ENCODE data around the gene LSMEM2.
"Not testable (repeated sequence)": the region's sequence is repeated elsewhere in the genome, so short reads cannot be mapped to it uniquely, and the experiment has no call there.

Gene LSMEM2

DNA sequence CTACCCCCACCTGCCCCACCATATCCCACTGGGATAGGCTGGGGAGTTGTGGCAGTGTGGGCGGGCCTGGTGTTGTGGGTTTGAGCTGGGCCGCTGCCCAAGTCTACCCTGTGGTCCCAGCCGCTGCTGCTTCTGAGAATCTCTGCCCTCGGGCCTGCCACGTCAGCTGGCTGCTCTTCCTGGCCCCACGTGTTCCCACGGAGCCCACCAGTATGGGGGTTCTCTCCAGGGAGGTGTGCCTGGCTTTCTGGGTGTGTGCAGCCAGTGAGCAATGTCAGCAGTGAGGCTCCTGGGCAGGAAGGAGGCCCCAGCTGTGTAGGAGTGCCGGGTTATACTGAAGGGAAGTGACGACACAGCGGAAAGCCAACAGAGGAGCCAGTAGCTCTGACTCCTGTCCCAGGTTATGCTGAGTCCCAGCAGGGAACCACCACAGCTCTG, 32.4 kb upstream of the LSMEM2 start:
- DNase-seq = peak; percentile 75 to 86

DNA sequence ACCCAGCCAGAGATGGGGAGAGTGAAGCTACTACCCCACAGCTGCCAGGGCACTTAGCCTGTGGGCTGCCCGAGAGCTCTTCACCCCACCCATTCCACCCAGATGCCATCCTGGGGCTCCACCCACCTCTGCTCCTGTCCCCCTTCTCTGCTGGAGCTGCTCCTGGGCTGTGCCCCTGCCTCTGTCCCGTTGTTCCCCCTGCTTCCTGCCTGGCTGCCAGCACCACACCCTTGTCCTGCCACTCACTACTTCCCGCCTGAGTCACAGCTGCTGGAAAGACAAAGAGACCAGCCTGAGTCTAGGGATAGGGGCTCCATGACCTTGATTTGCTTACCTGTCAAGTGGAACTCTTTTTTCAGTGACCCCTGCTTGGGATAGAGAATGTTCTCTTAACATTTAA, 30.5 kb upstream of the LSMEM2 start:
- no peak for DNase-seq

DNA sequence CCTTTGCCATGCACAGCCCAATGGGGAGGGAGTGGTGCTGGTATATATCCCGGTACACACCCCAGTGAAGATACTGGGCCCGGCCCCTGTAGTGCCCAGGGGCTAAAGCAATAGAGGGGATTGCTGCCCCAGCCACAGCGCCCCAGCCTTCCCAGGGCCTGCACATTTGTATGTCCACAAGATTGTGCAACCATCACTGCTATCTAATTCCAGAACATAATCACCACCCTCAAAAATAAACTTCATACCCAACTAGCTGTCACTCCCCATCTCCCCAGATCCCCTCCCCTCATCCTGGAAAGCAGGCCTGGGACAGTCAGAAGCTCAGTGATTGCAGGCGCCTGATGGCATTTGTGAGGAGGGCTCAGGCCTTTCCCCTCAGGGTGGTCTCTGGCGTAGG, 29.4 kb upstream of the LSMEM2 start:
- no peak for DNase-seq

DNA sequence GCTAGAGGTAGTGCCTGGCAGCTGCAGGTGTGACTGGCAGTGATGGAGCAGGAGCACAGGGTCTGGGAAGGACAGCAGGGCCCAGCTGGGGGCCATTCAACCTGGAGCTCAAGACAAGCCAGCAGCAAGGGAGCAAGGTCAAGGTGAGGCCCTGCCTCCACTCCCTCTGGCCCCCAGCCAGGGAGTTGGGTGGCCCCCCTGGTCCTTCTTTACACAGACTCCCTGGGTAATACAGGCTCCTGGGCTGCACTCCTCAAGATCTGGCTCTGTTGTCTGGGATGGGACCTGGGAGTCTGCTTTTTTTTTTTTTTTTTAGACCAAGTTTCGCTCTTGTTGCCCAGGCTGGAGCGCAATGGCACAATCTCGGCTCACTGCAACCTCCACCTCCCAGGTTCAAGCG, 28.4 kb upstream of the LSMEM2 start:
- no peak for DNase-seq

DNA sequence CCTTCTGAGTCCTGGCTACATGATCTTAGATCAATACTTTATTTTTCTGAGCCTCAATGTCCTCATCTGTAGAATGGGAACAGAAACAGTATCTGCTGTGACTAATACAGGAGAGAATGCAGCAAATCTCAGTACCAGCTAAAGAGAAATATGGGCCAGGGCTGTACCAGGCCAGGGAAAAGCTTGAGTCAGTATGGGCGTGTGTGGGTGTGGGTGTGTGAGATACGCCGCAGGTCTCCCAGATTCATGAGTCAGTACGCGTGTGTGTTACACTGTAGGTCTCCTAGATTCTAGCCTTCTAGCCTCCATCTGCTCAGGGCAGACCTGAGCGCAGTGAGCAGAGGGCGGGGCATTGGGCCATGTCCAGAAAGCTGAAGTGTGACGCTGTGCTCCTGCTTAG, 27.7 kb upstream of the LSMEM2 start:
- DNase-seq = no peak

DNA sequence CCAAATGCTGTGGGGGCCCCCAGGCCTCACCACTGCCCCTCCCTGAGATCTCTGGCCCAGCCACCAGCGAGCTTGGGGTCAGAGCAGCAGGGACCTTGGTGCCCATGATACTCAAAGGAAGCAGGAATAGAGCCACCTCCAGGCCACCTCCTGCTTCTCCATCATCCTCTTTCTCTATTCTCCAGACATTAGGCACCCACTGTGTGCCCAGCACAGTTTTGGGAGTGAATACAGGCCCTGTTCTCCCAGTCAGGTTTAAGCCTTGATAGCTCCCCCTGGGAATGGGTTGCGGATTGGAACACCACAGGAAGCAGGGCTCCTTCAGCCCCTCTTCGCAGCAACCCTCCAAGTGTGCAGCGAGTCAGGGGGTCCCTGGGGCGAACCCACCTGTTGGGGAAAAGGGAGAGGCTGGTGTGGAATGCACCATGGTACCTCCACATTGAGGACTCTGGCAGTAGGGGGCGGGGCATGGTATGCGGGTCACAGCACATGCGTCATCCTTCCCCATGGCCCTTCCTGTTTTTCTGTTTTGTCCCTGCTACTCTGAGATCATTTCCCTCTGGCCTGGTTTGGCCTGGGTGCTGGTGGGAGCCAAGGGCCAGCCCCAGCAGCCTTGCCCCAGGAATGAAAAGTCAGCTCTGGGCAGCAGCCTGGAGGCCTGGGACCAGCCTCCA, 24.2 kb upstream of the LSMEM2 start:
- DNase-seq = peak in 1 of 2 donors; percentile 59

DNA sequence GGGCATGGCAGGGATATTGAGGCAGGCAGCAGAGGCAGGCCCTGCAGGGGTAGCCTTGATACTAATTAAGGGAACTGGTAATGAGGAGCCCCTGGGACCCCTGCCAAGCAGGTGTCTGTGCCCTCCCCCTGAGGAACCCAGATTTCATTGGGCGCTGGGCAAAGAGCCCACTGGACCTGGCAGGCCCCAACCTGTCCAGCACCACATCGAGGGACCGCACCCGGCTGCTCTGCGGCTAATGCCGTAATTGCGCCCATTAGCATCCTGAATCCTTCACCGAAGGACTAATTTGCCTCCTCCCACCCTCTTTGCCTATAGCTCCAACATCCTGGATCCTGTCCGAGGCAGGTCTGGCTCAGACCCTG, 23.7 kb upstream of the LSMEM2 start:
- DNase-seq = no peak

DNA sequence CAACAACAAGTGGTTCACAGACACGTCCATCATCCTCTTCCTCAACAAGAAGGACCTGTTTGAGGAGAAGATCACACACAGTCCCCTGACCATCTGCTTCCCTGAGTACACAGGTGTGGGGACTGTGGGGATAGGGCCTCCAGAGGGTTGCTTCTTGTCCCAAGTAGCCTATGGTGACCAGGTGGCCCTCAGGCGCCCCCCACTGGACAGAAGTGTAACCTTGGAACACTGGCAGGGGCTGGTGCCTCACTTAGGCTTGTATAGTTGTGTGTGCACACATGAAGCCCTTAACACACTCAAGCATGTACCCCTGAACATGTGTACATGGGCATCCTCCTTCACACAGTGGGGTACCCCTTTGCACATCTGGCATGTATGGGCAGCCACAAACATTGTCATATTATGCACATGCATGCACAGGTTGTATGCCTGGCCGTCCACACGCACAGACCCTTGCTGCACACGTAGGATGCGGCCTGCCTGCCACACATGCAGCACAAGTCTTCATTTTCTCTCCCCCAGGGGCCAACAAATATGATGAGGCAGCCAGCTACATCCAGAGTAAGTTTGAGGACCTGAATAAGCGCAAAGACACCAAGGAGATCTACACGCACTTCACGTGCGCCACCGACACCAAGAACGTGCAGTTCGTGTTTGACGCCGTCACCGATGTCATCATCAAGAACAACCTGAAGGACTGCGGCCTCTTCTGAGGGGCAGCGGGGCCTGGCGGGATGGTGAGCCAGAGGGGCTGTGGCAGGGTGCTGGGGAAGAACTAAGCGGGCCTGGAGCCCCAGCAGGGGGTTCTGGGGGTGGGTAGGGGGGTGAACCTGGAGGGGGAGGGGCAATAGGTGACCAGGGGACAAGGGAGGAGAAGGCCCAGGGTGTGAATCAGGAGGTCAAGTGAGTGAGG, 21.7 kb upstream of the LSMEM2 start:
- DNase-seq = peak in 1 of 2 donors; percentile 50

DNA sequence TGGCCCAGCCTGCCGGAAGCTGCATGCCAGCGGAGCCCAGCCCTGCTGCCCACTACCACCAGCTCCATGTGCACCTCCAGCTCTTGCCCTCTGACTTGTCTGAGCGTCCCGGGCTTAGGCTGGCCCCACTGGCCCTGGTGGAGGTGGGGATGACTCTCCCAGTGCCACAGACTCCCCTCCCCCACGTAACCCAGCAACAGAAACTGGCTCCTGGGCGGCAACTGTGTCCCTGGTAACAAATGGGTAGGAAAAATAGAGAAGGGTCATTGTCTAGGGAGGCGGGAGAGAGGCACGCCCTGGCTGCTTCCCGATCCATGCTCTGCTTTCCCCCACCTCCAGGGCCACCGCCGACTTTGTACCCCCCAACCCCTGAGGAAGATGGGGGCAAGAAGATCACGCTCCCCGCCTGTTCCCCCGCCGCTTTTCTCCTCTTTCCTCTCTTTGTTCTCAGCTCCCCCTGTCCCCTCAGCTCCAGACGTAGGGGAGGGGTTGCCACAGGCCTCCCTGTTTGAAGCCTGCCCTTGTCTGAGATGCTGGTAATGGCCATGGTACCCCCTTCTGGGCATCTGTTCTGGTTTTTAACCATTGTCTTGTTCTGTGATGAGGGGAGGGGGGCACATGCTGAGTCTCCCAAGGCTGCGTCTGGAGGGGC, 20.7 kb upstream of the LSMEM2 start:
- no peak for DNase-seq

DNA sequence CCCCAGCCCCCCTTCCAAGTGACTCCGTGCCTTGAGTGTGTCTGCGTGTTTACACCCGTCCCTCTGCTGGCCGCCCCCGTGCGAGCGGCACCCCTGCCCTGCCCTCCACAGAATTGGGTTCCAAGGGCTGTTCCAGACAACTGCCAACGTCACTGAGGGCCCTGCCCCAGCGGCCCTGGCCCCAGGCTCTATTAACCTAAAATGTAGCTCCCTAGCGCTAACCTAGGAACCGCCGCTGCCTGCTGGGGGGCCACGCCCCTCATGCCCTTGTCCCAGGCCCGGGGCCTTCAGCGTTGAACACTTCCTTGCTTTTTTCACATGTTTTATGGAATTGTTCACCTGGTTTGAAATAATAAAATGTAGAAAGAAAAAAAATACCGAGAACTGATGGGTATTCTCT, 19.9 kb upstream of the LSMEM2 start:
- no peak for DNase-seq

DNA sequence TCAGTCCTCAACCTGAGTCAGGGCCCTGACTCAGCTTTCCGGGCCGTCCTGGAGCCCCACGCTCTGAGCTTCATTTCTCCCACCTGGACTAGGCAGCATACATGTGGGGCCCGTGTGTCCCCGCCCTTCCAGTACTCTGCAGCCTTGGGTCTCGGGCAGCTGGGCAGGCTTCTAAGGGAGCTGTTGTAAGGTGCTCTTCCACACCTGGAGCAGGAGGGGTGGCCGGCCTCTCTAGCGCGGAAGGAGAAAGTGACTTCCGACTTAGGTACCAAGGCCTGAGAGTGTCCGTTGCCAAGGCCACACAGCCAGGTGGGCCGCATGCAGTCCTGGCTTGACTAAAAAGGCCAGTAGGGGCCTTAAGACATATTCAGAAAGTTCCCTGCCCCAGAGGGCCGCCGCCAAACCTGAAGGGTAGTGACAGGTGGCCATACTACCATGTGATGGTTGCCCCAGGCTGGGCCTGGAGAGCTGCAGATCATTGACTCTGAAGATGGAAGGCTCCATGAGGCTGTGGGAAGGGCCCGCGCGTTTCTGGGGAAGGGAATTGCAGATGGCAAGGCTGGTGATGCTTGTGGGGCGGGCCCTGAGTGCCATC, 19.4 kb upstream of the LSMEM2 start:
- no peak for DNase-seq

DNA sequence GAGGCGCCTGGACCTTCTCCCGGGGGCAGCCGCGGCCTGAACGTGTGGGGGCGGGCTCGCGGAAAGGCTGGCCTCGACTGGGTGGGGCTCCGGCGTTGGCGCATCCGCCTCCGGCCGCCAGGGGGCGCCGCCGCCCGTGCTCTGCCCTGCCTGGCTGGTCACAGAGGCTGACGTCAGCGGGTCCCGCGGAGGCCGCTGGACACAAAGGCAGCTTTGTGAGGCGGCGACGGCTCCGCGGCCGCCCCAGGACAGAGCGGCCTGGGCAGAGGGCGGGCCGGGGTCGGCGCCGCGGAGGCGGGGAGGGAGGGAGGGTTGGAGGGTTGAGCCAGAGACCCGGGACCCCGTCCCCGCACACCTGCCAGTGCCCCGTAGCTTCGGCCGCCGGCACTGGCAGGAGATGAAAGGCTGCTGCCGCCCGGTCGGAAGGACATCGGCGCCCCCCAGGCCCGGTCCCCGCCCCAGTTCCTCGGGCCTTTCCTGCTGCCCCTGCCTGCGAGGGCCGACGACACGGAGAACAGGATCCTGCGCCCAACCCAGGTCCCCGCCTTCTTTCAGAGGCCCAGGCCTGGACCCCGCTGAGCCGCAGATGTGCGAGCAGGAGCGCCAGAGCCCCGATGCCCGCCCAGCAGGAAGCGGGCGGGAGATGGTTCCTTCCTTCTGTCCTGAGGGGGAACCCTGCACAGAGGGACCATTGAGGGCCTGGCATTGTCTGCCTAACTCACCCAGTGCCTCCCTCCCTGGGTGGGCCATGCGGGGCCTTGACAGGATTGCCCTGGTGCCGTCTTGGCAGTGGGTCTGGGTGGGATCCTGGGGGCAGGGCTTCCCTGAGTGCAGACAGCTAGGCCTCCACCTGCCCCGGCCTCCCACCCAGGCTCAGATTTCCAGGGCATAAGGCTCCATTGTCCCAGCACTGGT, 18.6 kb upstream of the LSMEM2 start:
- peak; percentile 85 to 88 for DNase-seq

DNA sequence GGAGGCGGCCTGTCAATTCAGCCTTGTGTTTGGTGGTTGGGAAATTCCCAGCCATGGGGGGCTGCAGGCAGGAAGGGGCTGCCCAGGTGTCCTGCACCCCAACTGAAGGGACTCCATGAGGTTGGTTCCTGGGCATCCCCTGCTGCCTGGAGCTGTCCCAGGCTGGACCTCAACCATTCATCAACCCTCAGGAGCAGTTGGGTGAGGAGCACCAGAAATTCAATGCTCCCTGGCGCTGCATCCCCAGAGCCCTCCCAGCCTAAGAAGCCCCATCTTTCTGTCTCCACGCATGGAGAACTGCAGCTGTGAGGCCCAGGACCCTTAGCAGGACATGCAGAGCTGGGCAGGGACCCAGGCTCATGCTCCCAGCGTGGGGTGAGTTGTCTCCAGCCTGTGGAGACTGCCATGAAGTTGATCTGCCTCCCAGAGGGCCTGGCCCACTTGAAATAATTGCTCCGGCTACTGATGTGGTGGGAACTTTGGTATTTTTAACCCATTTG, 17.9 kb upstream of the LSMEM2 start:
- no peak for DNase-seq

DNA sequence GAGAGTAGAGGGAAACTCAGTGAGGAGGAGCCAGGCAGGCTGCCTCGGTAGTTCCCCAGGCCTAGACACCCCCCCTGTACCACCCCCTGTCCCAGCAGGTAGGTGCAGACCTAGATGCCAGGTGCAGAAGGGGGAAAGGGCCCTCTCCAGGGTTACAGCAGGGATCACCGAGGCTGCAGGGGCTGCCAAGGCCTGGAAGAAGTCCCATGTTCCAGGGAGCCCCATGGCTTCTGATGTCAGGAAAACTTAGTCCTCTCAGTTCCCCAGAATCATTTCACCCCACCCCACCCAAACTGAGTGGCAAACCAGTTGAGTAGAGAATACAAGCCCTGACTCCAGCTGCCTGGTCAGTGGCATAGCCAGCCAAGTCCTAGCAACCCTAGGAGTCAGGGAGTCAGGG, 17.4 kb upstream of the LSMEM2 start:
- DNase-seq = no peak

DNA sequence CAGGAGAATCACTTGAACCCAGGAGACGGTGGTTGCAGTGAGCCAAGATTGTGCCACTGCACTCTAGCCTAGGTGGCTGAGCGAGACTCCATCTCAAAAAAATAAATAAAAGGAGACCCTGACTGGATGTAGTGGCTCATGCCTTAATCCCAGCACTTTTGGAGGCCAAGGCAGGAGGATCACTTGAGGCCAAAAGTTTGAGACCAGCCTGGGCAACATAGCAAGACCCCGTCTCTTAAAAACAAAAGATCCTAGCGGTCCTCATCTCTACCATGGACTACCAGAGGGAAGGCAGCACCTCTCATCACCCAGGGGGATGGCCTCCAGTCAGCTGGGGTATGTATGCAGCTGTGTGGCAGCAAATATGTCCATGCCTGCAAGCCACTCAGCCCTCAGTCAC, 16.7 kb upstream of the LSMEM2 start:
- not testable (repeated sequence) for DNase-seq

DNA sequence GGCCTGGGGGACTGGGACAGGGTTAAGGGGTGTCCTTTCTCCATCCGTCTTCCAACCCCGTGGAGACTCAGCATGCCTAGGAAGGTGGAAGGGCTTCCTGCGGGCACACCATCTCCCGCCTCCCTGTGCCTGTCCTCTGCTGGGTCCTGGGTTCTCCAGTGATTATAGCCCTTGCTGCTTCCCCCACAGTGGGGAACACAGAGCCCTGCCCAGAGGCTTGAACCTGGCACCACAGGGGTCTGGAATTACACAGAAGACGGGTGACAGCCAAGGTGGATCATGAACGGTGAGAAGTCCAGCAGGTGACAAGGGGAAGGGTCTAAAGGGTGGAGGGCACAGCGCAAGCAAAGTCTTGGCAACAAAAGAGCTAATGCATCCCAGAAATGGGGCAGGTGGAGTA, 16.1 kb upstream of the LSMEM2 start:
- no peak for DNase-seq

DNA sequence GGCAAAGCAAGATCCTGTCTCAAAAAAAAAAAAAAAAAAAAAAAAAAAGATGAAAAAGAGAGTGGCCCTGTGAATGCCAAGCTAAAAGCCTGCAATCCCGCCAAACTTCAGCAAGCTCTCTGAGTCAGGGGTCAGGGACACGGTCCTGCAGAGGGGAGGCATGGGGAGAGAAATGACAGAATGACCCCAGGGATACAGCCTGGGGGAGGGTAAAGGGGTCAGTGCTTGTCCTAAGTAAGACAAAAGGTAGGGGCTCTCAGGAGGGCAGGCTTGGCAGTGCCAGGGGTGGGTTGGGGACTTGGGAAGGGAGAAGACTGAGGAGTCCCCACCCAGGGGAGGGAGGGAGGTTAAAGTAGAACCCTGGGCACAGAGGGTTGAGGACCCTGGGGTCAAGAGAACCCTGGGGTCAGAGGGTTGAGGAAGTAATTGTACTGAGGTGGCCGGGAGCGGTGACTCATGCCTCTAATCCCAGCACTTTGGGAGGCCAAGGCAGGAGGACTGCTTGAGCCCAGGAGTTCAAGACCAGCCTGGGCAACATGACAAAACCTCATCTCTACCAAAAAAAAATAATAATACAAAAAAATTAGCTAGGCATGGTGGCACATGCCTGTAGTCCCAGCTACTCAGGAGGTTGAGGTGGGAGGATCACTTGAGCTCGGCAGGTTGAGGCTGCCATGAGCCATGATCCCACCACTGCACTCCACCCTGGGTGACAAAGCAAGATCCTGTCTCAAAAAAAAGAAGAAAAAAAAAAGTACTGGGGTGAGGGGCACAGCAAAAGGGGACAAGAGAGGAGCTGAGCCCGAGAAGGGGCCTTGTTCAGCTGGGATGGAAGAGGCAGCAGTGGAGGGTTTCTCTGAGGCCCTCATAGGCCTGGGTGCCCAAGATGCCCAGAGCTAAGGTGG, 15.2 kb upstream of the LSMEM2 start:
- no peak for DNase-seq

DNA sequence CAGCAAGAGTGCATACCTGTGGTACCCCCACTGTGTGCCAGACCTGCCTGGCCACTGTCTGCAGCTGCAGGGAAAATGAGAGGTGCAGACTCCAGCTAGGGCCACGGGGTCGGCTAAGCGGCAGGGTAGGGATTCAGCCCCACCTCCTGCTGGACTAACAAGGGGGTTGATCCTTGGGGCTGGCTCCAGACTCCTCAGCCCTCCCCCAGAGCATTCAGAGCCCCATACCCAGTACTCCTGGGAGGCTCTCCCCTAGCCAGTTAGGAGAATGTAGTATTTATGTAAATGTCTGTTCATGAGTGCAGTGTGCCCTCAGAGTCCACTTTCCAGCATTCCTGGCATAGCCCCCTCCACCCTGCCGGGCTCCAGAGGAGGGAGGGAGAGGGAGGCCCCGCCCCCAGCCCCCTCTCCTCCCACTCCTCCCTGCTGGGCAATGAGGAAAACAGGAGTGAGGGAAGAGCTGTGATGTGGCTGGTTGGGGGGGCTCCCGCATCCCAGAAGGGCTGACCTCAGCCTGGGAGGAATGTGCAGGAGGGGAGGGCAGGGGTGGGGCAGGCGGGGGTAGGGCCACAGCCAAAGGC, 14.4 kb upstream of the LSMEM2 start:
- DNase-seq = no peak

DNA sequence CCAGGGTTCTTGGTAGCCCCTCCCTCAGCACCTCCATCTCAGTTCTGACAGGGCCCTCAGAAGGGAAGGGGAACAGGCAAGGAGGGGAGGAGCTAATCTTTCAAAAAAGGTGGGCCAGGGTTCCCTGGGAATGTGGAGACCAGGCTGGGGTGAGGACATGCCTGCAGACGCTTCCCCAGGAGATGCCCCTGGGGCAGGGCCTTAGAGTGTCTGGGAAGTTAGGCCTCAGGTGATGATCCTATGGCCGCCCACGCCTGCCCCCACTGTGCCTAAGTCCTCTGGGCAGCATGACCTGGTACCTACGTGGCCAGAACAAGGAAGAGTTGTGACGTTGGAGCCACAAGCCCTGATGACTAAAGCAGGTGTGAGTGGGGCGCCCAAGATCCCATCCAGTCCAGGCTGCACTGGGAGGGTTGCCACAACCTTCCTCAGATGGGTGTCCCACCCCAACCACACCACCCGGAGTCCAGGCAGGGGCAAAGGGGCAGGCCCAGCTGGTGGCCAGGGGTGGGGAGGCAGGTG, 13.9 kb upstream of the LSMEM2 start:
- DNase-seq = no peak

DNA sequence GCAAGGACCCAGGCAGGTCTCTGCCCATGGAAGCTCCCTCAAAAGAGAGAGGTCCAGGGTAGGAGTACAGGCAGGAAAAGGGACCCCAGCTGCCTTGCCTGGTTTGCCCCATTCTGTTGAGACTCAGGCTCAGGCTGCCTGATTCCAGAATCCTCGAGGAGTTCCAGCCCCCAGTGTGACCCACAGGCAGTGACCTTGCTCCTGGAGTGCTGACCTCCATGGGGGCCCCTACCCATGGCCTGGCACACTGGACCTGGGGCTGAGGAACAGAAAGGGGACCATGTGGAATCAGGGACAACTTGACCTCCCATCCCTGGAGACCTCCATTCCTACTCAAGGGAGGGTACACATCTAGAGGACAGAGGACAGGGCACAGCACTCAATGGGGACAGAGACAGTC, 13.3 kb upstream of the LSMEM2 start:
- no peak for DNase-seq
